BLaER1 (cell line): ENCODE data around the gene COL24A1.
"Not testable (repeated sequence)": the region's sequence is repeated elsewhere in the genome, so short reads cannot be mapped to it uniquely, and the experiment has no call there.

Experiments used
- H3K27ac ChIP-seq: shearing (Covaris generic); formaldehyde crosslinking; 2 replicates; pipeline ENCODE4 v1.8.1; 2022
- H3K27me3 ChIP-seq: shearing (Covaris generic); formaldehyde crosslinking; 2 replicates; pipeline ENCODE4 v1.8.1; 2022
- H3K36me3 ChIP-seq: shearing (Covaris generic); formaldehyde crosslinking; 2 replicates; pipeline ENCODE4 v1.8.1; 2022
- H3K4me1 ChIP-seq: shearing (Covaris generic); formaldehyde crosslinking; 2 replicates; pipeline ENCODE4 v1.8.1; 2022
- H3K4me2 ChIP-seq: shearing (Covaris generic); formaldehyde crosslinking; 2 replicates; pipeline ENCODE4 v1.8.1; 2022
- H3K4me3 ChIP-seq: shearing (Covaris generic); formaldehyde crosslinking; 2 replicates; pipeline ENCODE4 v1.8.1; 2022
- H3K9ac ChIP-seq: shearing (Covaris generic); formaldehyde crosslinking; 2 replicates; pipeline ENCODE4 v1.8.1; 2022
- H3K9me3 ChIP-seq: shearing (Covaris generic); formaldehyde crosslinking; 2 replicates; pipeline ENCODE4 v1.8.1; 2022
- H4K20me1 ChIP-seq: shearing (Covaris generic); formaldehyde crosslinking; 2 replicates; pipeline ENCODE4 v1.8.1; 2022
- Cebpa-rat ChIP-seq: shearing (Covaris generic); IDR thresholded peaks from 2 replicates; pipeline ENCODE4 v1.8.1; 2022

Gene COL24A1

DNA sequence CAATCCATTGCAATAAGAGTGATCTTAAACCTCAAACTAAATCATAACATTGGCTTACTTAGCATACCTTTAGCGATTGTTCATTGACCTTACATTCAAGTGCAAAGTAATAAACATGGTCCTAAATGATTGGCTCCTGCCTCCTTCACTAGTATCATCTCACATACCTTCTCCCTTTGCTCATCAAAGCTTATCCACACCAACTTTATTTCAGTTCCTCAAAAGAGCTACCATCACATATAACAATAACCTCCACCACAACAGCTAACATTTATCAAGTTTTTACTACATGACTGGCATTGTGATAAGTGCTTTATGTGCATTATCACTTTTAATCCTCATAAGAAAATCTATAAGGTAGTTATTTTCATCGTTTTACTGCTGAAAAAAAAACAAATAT, 198.8 kb downstream of the COL24A1 start:
- Histone ChIP-seq H3K27ac (no peak overlapping the region), H3K27me3 (no peaks in the 10 kb centered on the region), H3K9me3 (no peaks in the 10 kb centered on the region), H3K36me3 (no peaks in the 10 kb centered on the region), H3K4me3 (no peak overlapping the region), H3K9ac (no peak overlapping the region), H3K4me2 (no peak overlapping the region), H4K20me1 (no peaks in the 10 kb centered on the region), H3K4me1 (no peaks in the 10 kb centered on the region)
- TF ChIP-seq Cebpa-rat = no peak

DNA sequence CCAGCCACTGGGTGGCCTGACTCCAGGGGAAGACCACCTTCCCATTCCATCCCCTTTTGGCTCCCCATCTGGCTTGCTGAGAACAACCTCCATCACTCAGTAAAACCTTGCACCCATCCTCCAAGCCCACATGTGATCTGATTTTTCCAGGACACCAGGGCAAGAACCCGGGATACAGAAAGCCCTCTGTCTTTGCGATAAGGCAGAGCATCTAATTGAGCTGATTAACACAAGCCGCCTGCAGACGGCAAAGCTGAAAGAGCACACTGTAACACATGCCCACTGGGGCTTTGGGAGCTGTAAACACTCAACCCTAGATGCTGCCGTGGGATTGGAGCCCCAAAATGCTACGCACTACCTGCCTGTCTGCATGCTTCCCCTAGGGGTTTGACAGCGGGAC, 201.4 kb downstream of the COL24A1 start:
- H3K36me3 ChIP-seq, H3K27ac ChIP-seq, H3K9ac ChIP-seq, H3K4me3 ChIP-seq, H3K9me3 ChIP-seq, H3K27me3 ChIP-seq, H4K20me1 ChIP-seq, H3K4me2 ChIP-seq, H3K4me1 ChIP-seq: not testable (repeated sequence)

DNA sequence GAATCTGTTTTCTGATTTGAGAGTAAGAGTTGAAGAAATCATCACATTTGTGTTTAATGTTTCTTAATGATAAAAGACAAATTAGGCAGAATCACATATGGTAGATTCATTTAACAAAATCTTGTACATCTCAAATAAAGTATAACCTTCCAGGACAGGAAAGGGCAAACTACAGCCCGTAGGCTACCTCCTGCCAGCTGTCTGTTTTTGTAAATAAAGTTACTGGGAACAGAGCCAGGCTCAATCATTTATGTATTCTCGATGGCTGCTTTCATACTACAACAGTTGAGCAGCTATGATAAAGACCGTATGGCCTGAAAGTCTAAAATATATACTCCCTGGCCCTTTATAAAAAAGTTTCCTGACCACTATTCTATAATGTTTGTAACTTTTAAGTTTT, 204.1 kb downstream of the COL24A1 start:
- no peak overlapping the region for H3K4me3 ChIP-seq
- H3K9me3 ChIP-seq = no peaks in the 10 kb centered on the region
- TF ChIP-seq Cebpa-rat = no peak
- no peaks in the 10 kb centered on the region for H4K20me1 ChIP-seq
- H3K9ac ChIP-seq = no peak overlapping the region
- no peaks in the 10 kb centered on the region for H3K36me3 ChIP-seq
- H3K27ac ChIP-seq = no peak overlapping the region
- H3K4me1 ChIP-seq = no peaks in the 10 kb centered on the region
- H3K27me3 ChIP-seq = no peaks in the 10 kb centered on the region
- no peak overlapping the region for H3K4me2 ChIP-seq

- Histone ChIP-seq H3K9me3 (no peaks in the 10 kb centered on the region), H3K4me3 (no peak overlapping the region), H3K4me2 (no peak overlapping the region)
Measured at GRCh38 chr1:85947186-85947585, 209.4 kb downstream of the COL24A1 start.

GRCh38 chr1:85943945-85944344, 212.6 kb downstream of the COL24A1 start:
- H3K4me3 ChIP-seq = no peak overlapping the region
- no peaks in the 10 kb centered on the region for H3K9me3 ChIP-seq
- no peaks in the 10 kb centered on the region for H3K4me1 ChIP-seq
- no peak overlapping the region for H3K9ac ChIP-seq
- H3K4me2 ChIP-seq = no peak overlapping the region
- no peak overlapping the region for H3K27ac ChIP-seq
- H4K20me1 ChIP-seq = no peaks in the 10 kb centered on the region
- no peak for TF ChIP-seq Cebpa-rat
- H3K36me3 ChIP-seq = no peaks in the 10 kb centered on the region
- H3K27me3 ChIP-seq = no peaks in the 10 kb centered on the region

More at GRCh38 chr1:85947186-85947585, 209.4 kb downstream of the COL24A1 start:
- Histone ChIP-seq H3K27ac (no peak overlapping the region), H3K36me3 (no peaks in the 10 kb centered on the region), H3K9ac (no peak overlapping the region), H3K4me1 (no peaks in the 10 kb centered on the region), H3K27me3 (no peaks in the 10 kb centered on the region), H4K20me1 (no peaks in the 10 kb centered on the region)
- no peak for TF ChIP-seq Cebpa-rat

- TF ChIP-seq Cebpa-rat = no peak
- Histone ChIP-seq H3K4me1 (no peaks in the 10 kb centered on the region), H3K4me2 (no peak overlapping the region), H3K27me3 (no peaks in the 10 kb centered on the region), H3K27ac (no peak overlapping the region), H4K20me1 (no peaks in the 10 kb centered on the region), H3K9ac (no peak overlapping the region), H3K36me3 (no peaks in the 10 kb centered on the region), H3K9me3 (no peaks in the 10 kb centered on the region), H3K4me3 (no peak overlapping the region)
Measured at GRCh38 chr1:85943526-85943925, 213.0 kb downstream of the COL24A1 start.

GRCh38 chr1:85940656-85941306, 215.8 kb downstream of the COL24A1 start:
- Histone ChIP-seq H3K27ac (no peak overlapping the region), H3K36me3 (no peaks in the 10 kb centered on the region), H3K9me3 (no peaks in the 10 kb centered on the region), H3K4me3 (no peak overlapping the region), H3K4me1 (no peaks in the 10 kb centered on the region), H3K27me3 (no peaks in the 10 kb centered on the region), H3K9ac (no peak overlapping the region), H4K20me1 (no peaks in the 10 kb centered on the region), H3K4me2 (no peak overlapping the region)
- TF ChIP-seq Cebpa-rat = no peak

DNA sequence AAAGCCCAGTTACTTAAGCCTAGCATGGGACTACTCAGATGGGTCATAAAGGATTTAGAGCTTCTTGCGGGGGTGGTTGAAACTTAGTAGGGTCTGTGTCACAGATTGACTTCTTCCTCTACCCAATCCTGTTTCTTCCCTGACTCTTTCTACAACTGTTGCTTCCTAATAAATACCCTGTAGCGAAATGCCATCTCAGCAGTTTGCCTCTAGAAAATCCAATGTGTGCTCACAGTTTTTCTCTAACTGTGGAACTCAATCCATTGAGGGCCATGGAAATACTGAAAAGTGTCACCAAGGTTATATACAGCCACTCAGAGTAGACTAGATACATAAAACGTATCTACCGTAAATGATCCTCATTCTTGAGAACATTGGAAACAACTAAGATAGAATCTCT, 217.7 kb downstream of the COL24A1 start:
- no peak overlapping the region for H3K4me2 ChIP-seq
- no peaks in the 10 kb centered on the region for H3K27me3 ChIP-seq
- no peak overlapping the region for H3K4me3 ChIP-seq
- H3K4me1 ChIP-seq = no peaks in the 10 kb centered on the region
- H3K9ac ChIP-seq = no peak overlapping the region
- no peak overlapping the region for H3K27ac ChIP-seq
- no peak for TF ChIP-seq Cebpa-rat
- no peaks in the 10 kb centered on the region for H3K36me3 ChIP-seq
- H3K9me3 ChIP-seq = no peaks in the 10 kb centered on the region
- no peaks in the 10 kb centered on the region for H4K20me1 ChIP-seq

DNA sequence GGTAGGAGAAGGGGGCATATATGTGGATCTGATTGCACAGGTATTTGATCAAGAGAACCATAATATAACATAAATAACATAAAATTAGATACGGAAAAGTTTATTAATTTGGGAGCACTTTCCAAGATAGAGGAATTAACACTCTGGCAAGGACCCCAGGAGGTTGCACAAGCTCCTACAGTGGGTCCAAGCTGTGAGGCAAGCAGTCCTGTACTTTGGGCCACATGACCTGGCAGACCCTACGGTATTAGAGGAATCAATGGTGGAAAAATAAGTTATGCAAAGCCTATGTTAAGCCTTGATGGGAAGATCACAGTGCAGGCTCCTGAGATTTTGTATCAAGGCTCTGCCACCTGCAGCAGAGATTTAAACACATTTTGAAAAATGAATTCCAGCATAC, 220.1 kb downstream of the COL24A1 start:
- TF ChIP-seq Cebpa-rat = no peak
- H4K20me1 ChIP-seq = no peaks in the 10 kb centered on the region
- H3K9ac ChIP-seq = no peak overlapping the region
- no peak overlapping the region for H3K4me3 ChIP-seq
- H3K27me3 ChIP-seq = no peaks in the 10 kb centered on the region
- H3K9me3 ChIP-seq = no peaks in the 10 kb centered on the region
- H3K4me1 ChIP-seq = no peaks in the 10 kb centered on the region
- no peaks in the 10 kb centered on the region for H3K36me3 ChIP-seq
- no peak overlapping the region for H3K27ac ChIP-seq
- H3K4me2 ChIP-seq = no peak overlapping the region

DNA sequence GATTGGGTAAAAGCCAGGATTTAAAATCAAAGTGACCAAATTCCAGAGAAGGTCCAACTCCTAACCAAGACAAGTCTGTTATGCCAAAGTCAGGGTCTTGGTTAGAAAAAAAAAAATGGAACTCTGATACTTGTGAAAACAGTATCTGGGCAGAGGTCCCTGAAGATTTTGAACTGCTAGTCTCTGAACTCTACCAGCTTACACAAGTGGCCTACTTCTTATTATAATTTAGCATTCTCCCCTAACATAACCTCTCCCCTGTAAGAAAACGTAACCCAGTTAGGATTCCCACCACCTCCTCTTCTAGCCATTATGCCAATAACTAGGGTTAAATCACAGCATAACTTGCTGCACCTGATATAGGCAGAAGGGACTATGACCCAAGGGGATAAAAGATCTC, 220.5 kb downstream of the COL24A1 start:
- Histone ChIP-seq H3K9me3 (no peaks in the 10 kb centered on the region), H3K9ac (no peak overlapping the region), H3K4me2 (no peak overlapping the region), H3K27me3 (no peaks in the 10 kb centered on the region), H3K36me3 (no peaks in the 10 kb centered on the region), H3K4me3 (no peak overlapping the region), H4K20me1 (no peaks in the 10 kb centered on the region), H3K27ac (no peak overlapping the region), H3K4me1 (no peaks in the 10 kb centered on the region)
- TF ChIP-seq Cebpa-rat = no peak

DNA sequence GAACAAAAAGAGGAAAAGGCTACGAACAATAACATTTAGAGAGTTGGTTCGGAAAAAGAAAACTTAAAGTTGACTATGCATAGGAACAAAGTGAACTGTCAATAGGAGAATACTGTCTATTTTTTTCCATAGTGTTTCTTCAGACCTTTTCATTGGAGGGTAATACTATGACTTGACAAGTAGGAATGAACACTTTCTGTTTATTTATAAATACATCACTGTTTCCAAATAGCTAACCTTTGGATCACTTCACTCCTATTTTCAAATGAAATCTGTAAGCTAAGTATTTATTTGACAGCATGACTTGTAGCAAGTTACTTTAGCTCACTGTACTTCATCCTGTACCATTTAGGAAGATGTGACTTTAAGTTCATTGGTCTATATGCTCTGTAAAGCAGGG, 221.3 kb downstream of the COL24A1 start:
- no peaks in the 10 kb centered on the region for H3K4me1 ChIP-seq
- H3K4me2 ChIP-seq = no peak overlapping the region
- H3K36me3 ChIP-seq = no peaks in the 10 kb centered on the region
- H3K9me3 ChIP-seq = no peaks in the 10 kb centered on the region
- H3K4me3 ChIP-seq = no peak overlapping the region
- no peak overlapping the region for H3K9ac ChIP-seq
- H3K27me3 ChIP-seq = no peaks in the 10 kb centered on the region
- TF ChIP-seq Cebpa-rat = no peak
- H3K27ac ChIP-seq = no peak overlapping the region
- H4K20me1 ChIP-seq = no peaks in the 10 kb centered on the region
